ENCODE data around the gene ANK3.

The ANK3 gene

DNA sequence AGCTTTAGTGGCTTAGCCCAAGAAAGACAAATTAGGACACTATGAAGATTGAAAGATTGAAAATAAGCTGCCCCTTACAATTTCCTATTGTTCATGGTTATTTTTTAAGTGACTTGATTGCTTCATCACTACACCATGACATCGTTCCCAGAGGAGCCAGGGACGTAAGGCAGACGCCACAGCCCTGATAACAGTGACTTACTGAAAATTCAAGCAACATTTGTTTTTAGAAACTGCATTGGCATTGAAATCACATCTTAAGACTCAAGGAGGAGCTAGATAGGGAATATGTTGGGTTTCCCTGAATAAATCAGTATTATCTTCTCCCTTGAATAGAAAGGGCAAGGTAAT is 38.7 kb upstream of the ANK3 start:
- H3K4me3 ChIP-seq (ENCODE audit: low read length): no peak overlapping the region
- DNase-seq (ENCODE audit: low read depth): no peak
- TF ChIP-seq, protein P1, sequence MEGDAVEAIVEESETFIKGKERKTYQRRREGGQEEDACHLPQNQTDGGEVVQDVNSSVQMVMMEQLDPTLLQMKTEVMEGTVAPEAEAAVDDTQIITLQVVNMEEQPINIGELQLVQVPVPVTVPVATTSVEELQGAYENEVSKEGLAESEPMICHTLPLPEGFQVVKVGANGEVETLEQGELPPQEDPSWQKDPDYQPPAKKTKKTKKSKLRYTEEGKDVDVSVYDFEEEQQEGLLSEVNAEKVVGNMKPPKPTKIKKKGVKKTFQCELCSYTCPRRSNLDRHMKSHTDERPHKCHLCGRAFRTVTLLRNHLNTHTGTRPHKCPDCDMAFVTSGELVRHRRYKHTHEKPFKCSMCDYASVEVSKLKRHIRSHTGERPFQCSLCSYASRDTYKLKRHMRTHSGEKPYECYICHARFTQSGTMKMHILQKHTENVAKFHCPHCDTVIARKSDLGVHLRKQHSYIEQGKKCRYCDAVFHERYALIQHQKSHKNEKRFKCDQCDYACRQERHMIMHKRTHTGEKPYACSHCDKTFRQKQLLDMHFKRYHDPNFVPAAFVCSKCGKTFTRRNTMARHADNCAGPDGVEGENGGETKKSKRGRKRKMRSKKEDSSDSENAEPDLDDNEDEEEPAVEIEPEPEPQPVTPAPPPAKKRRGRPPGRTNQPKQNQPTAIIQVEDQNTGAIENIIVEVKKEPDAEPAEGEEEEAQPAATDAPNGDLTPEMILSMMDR (conservative IDR thresholded peaks at IDR 0.05; ENCODE audit: low read depth, low read length): no peak

DNA sequence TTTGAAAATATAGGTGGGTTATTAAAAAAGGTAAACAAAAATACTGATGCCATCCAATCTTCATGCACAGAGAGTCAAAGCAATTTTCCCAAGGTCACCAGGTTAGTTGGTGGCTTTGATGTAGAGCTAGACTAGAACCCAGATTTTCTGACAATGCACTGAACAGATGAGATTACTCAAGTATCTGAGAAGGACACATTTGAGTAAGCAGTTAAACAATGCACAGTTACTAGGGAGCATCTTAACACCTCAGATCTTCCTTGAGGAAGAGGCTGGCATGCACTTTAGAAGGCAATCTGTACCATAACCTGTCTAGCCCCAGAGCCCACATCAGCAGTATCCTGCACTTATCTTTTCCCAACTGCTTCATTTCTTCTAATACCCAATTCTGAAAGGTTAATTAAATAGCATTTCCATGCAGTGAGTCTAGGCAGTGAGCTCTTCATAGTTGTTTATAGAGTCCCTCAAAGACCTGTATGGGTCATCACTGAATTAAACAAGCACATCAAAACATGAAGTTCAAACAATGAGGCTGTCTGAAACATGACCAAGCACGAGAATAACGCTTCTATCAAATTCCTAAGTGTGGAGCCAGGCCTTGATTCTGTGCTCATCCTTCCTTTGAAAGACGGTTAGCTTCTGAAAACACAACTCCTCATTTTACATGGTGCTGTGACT is 38.2 kb upstream of the ANK3 start:
- no peak overlapping the region for H3K4me3 ChIP-seq (ENCODE audit: low read length)
- TF ChIP-seq, protein P1 (conservative IDR thresholded peaks at IDR 0.05; ENCODE audit: low read depth, low read length): no peak
- DNase-seq (ENCODE audit: low read depth): no peak

DNA sequence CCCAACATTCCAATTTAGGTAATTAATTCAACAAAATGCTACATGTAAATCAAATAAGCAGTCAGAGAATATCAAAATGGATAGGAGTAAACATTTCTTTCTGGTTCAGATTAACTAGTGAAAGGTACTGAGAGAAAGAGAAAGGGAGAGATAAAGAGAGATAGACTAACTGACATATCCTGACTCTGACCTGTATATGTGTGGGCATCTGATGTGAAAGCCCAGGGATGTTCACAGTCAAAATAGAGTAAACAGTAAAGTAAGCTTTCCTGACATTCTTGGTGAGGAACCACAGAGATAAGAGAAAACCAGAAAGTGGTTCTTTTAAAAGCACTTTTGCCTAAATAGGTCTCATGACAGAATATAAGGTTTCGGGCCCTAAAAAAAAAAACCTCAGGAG is 37.5 kb upstream of the ANK3 start:
- TF ChIP-seq, protein P1 (conservative IDR thresholded peaks at IDR 0.05; ENCODE audit: low read depth, low read length): no peak
- no peak overlapping the region for H3K4me3 ChIP-seq (ENCODE audit: low read length)
- no peak for DNase-seq (ENCODE audit: low read depth)

DNA sequence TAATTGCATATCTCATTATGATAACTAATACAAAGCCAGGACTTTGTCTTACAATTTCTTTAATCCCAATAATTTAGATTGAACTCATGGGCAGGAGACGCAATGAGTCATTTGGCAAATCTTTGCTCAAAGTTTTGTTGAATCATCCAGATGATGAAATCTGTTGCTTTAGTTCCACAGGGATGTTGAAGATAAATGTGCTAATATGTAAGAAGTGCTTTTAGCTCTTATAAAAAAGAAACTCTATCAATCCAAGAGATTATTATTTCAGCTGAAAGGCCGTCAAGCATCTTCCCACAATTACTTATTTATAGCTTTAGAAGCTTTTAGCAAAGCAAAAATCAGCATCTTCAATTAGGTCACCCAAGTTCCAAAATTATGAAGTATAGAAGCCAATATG is 36.8 kb upstream of the ANK3 start:
- H3K4me3 ChIP-seq (ENCODE audit: low read length): no peak overlapping the region
- TF ChIP-seq, protein P1 (conservative IDR thresholded peaks at IDR 0.05; ENCODE audit: low read depth, low read length): no peak
- peak; percentile 84 for DNase-seq (ENCODE audit: low read depth)

DNA sequence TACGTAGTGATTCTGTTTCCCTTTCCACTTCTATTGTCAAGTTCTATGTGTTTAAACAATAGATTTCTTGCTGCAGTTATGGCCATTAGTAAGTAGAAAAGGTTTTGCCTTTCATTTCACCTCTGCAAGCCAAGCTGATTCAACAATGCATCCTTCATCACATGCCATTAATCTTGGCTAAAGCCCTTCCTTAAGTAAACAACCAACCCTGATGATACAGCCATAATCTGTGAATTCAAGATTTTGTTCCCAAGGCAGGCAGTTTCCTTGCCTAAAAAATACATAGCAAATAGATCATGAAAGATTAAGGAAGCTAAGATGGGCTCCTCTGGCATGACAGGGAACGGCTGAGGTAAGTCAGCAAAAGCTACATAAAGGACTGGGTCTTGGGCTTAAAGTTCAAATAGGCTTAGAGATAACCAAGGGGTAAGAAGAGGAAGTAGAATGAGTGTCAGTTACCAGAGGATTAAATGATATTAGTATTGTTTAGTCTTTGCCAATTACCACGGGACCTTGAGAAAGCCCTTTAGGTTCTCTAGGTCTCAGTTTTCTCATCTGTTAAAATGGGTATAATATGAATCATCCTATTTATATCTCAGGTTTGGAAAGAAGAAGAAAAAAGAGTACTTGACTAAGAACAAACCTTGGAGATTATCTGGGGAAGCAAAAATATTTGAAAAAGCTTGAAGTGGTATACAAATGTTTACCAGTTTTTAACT is 35.9 kb upstream of the ANK3 start:
- TF ChIP-seq, protein P1 (conservative IDR thresholded peaks at IDR 0.05; ENCODE audit: low read depth, low read length): no peak
- no peak overlapping the region for H3K4me3 ChIP-seq (ENCODE audit: low read length)
- peak; percentile 55 for DNase-seq (ENCODE audit: low read depth)

DNA sequence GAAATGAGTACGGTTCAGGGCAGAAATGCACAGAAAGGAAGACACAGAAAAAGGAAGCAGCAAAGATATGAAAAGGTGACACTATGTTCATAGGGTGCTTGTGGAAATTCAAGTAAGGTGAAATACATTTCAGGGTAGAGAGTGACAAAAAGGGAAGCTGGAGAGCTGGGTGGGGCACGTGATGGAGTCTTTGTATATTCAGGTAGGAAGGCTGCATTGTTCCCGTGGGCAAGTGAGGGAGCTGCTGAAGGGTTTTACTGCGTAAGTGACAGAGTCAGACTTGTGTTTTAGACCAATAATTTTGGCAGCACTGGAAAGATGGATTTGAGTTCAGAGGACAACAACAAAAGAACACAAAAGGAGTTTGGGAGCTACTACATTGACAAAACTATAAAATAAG is 35.3 kb upstream of the ANK3 start:
- DNase-seq (ENCODE audit: low read depth): no peak
- TF ChIP-seq, protein P1 (conservative IDR thresholded peaks at IDR 0.05; ENCODE audit: low read depth, low read length): no peak
- H3K4me3 ChIP-seq (ENCODE audit: low read length): no peak overlapping the region

DNA sequence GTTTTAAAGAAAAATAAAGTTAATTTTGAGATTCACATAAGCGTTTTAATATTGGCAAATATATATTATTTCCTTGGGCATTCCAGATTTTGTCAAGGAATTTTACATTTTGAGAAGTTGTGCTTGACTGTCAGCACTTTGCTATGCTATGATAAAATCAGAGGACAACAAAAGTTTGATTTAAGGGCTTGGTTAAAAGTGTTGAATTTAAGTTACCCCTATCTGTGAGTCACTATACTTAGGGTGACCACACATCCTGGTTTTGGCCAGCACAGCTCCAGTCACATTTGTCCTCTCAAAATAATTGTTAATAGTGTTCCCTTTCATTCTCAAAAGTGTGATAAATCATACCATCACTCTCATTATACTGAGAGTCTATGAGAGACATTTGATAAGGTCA is 34.2 kb upstream of the ANK3 start:
- no peak overlapping the region for H3K4me3 ChIP-seq (ENCODE audit: low read length)
- no peak for DNase-seq (ENCODE audit: low read depth)
- TF ChIP-seq, protein P1 (conservative IDR thresholded peaks at IDR 0.05; ENCODE audit: low read depth, low read length): no peak
